HK-2 (cell line): ENCODE measurements around the gene GPR33.
A peak's percentile ranks its signal among the peaks of the same experiment; 100 is the strongest.
"Not testable (repeated sequence)": the region's sequence is repeated elsewhere in the genome, so short reads cannot be mapped to it uniquely, and the experiment has no call there.

ENCODE experiments used
- DNase-seq: peaks from one replicate; pipeline ENCODE4 v3.0.0-alpha.2; 2018; ENCODE audit not compliant: unreplicated experiment

GPR33 gene

GRCh38 chr14:31461545-31461944 is 26.3 kb downstream of the GPR33 start:
- no peak for DNase-seq

GRCh38 chr14:31457665-31458659 is 29.9 kb downstream of the GPR33 start:
- no peak for DNase-seq

GRCh38 chr14:31456841-31457664 is 30.8 kb downstream of the GPR33 start, which contains the start of gene DTD2:
DTD2 (minus strand) TSS chr14:31457506; CDS start chr14:31457393, 113 bp downstream.
- peak; percentile 93 for DNase-seq

DNA sequence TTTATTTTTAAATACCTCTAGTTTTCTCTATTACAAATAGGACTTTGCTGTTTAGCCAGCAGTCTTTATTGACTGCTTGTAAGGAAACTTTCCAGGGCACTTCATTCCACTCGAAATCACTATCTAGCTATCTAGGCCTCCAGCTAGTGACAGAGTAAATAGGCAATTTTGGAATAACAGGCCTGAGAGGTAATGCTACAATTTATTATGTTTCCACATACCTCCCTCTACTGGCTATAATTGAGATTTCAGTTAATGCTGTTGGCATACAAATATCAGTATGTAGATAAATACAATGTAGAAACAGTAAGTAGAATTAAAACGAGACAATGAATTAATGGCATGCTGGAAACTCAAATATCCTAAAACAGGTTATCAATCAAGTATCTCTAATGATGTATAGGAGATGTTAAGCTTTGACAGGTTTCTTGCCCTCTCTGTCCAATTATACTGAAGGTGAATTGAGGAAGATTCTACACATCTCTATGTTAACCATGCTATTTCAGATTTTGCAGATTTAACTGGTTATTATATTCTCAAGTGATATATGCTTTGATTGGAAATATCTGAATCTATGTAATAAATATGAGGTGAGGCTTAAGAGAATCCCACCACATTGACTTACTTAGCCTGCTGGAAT is 37.7 kb downstream of the GPR33 start:
- no peak for DNase-seq

DNA sequence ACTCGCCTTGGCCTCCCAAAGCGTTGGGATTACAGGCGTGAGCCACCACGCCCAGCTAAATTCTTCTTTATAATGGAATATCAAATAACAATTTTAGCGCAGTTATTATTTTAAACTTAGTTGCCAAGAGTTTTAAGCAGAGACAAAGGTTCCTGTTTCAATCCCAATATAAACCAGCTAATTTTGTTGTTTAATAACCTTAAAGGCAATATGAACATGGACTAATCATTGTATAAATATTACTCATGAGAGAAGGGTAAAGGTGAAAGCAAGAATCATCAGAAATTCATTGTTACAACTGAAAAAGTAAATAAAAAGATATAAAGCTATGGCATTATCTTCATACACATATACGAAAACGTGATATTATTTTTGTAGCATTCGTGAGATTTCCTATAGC is 38.7 kb downstream of the GPR33 start:
- DNase-seq: no peak

- DNase-seq: no peak
These were observed 42.1 kb downstream of the GPR33 start for GRCh38 chr14:31445703-31446102.

GRCh38 chr14:31442284-31442683 is 45.6 kb downstream of the GPR33 start:
- no peak for DNase-seq

DNA sequence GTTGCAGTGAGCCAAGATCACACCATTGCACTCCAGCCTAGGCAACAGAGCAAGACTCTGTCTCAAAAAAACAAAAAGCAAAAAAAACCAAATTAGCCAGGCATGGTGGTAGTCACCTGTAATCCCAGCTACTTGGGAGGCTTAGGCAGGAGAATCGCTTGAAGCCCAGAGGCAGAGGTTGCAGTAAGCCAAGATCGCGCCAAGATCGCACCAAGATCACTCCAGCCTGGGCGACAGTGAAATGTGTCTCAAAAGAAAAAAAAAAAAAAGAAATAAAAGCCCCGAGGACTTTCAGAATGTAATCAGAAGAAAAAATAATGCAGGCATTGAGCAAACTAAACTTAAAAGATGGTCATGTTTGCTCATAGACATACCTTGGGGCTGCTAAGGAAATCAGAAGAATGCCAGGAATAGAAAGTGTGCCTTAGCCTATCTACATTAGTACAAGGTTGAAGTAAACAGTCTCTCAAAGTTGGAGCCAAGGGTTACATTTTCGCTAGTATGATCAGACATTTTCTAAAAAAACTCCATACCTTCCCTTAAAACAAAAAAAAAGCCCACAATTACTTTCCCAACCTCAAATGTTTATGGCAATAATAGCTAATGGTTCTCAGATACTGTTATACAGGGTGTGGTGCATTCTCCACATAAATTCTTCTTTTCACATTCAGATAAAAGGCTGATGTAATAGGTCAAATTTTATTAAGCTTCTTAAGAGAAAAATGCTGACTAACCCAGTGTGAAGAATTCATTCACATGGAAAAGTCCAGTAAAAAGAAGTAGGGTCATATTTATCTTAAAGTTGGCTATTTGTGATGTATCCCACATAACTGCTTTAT is 46.3 kb downstream of the GPR33 start:
- DNase-seq: no peak

DNA sequence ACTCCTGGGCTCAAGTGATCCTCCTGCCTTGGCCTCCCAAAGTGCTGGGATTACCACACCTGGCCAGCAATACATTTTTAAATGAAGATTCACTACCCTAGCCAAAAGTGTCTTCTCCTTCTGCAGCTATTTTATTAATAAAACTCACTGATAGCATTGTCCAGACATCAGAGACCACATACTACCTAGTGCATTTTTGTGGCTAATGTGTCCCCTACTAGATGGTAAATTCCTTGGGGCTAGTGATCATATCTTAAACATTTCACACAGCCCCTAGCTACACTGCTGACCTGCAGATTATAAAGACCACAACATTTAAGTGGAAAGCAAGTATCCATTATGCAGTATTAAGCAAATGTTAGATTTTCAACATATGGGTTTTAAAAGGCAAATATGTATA is 47.6 kb downstream of the GPR33 start:
- DNase-seq: no peak

- no peak for DNase-seq
These were observed 48.3 kb downstream of the GPR33 start for GRCh38 chr14:31439561-31439960.

DNA sequence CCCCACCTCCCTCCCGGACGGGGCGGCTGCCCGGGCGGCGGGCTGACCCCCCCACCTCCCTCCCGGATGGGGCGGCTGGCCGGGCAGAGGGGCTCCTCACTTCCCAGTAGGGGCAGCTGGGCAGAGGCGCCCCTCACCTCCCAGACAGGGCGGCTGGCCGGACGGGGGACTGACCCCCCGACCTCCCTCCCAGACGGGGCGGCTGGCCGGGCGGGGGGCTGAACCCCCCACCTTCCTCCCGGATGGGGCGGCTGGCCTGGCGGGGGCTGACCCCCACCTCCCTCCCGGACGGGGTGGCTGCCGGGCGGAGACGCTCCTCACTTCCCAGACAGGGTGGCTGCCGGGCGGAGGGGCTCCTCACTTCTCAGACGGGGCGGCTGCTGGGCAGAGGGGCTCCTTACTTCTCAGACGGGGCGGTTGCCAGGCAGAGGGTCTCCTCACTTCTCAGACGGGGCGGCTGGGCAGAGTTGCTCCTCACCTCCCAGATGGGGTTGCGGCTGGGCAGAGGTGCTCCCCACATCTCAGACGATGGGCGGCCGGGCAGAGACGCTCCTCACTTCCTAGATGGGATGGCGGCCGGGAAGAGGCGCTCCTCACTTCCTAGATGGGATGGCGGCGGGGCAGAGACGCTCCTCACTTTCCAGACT is 50.7 kb downstream of the GPR33 start:
- not testable (repeated sequence) for DNase-seq

GRCh38 chr14:31435276-31435675 is 52.6 kb downstream of the GPR33 start:
- DNase-seq: no peak
